Measurements from ENCODE around the gene EGFR. TPM values are rescaled to one million over a fixed set of nuclear protein-coding genes. Genes with fewer than 3 reads are reported as not detected.
A peak's percentile ranks its signal among the peaks of the same experiment; 100 is the strongest.

The EGFR gene
- total and polyA plus RNA-seq, 12 donors, result 7.0 to 111 (median 71.6) TPM

DNA sequence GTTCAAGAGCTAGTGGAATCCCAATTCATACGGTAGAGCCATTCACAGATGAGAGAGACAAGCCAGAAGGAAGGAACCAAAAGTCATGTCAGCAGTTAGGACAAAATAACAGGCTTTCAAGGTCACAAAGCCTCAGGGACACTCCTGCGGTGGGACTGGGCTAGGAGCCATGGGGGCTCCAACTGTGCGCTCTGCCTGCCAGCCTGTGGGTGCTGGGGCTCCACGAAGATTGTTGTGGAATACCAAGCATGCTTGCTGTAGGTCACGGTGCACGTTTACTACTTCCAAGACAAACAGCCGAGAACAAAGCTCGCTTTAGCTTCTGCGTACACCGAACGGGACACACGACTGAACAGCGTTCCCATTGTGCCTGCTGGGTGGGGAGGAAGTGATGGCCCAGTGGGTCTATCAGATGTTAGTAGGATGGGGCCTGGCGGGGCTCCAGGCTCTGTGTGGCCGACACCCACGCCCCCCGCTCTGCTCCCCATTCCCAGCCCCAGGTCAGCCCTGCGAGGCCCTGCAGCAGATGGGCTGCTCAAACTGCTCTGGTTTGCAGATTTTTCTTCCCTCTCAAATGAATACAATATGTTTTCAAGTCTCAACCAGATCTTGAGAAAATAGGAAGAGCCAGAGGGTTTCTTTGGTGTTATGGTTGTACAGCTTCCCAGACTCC lies 158.9 kb downstream of the EGFR start:
- intact Hi-C loops (cut with DNase I), result no loop called here

DNA sequence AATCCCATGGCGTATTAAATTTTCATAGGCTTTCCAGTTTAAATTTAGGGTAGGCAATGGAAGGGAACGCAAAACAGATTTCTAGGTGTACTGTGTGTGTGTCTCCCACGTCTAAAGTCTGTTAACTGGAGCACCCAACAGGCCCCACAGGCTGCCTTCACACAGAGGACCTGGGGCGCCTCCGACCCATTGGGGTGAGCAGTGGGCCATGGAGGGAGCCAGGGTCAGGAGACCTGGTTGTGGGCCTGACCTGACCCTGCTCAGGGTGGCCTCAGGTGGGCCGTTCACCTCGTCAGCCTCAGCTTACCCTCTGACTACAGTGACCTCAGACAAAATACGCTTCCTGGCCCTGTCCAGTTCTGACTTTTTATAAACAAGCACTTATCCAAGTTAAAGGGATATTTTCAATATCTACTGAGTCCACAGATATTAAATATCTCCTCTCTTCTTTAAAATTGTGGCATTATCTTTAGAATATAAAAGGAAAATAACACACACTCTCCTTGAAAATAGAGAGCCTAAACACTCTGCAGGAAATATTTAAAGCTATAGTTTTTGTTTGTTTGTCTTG lies 159.6 kb downstream of the EGFR start:
- no peaks in the 10 kb centered on the region for H3K9me3 ChIP-seq (replicated peaks in 1 of 3)
- DNase-seq, result no peak
- no peak overlapping the region for H3K4me3 ChIP-seq
- no peaks in the 10 kb centered on the region for H3K27me3 ChIP-seq
- WGBS, 4 donors, result 75 to 84% (median 79%) methylated on average over 8 of the region's 8 CpGs
- intact Hi-C loops (cut with DNase I), result no loop called here
- H3K36me3 ChIP-seq (replicated peaks in 1 of 2), result peaks cover 0 to 41% of the 10 kb centered on the region in 2 donors
- TF ChIP-seq, protein P1, sequence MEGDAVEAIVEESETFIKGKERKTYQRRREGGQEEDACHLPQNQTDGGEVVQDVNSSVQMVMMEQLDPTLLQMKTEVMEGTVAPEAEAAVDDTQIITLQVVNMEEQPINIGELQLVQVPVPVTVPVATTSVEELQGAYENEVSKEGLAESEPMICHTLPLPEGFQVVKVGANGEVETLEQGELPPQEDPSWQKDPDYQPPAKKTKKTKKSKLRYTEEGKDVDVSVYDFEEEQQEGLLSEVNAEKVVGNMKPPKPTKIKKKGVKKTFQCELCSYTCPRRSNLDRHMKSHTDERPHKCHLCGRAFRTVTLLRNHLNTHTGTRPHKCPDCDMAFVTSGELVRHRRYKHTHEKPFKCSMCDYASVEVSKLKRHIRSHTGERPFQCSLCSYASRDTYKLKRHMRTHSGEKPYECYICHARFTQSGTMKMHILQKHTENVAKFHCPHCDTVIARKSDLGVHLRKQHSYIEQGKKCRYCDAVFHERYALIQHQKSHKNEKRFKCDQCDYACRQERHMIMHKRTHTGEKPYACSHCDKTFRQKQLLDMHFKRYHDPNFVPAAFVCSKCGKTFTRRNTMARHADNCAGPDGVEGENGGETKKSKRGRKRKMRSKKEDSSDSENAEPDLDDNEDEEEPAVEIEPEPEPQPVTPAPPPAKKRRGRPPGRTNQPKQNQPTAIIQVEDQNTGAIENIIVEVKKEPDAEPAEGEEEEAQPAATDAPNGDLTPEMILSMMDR (IDR thresholded peaks at IDR 0.05), result no peak
- no peak for TF ChIP-seq POLR2A (IDR thresholded peaks at IDR 0.05)
- H3K4me1 ChIP-seq (replicated peaks in 1 of 2), result peaks cover 0 to 5% of the 10 kb centered on the region in 2 donors
- H3K27ac ChIP-seq, result peak overlapping the region in 2 of 5 donors; percentile 15 to 67

More for the DNA sequence above, 158.9 kb downstream of the EGFR start:
- no peak overlapping the region for H3K4me3 ChIP-seq
- no peak for DNase-seq
- H3K4me1 ChIP-seq (replicated peaks in 1 of 2), result peaks cover 0 to 5% of the 10 kb centered on the region in 2 donors
- no peaks in the 10 kb centered on the region for H3K27me3 ChIP-seq
- H3K9me3 ChIP-seq (replicated peaks in 1 of 3), result no peaks in the 10 kb centered on the region
- peak overlapping the region in 2 of 5 donors; percentile 15 to 67 for H3K27ac ChIP-seq
- no peak for TF ChIP-seq POLR2A (IDR thresholded peaks at IDR 0.05)
- TF ChIP-seq, protein P1 (IDR thresholded peaks at IDR 0.05), result no peak
- H3K36me3 ChIP-seq (replicated peaks in 1 of 2), result peaks cover 0 to 47% of the 10 kb centered on the region in 2 donors
- WGBS, 4 donors, result 54 to 80% (median 69%) methylated on average over 18 of the region's 18 CpGs

DNA sequence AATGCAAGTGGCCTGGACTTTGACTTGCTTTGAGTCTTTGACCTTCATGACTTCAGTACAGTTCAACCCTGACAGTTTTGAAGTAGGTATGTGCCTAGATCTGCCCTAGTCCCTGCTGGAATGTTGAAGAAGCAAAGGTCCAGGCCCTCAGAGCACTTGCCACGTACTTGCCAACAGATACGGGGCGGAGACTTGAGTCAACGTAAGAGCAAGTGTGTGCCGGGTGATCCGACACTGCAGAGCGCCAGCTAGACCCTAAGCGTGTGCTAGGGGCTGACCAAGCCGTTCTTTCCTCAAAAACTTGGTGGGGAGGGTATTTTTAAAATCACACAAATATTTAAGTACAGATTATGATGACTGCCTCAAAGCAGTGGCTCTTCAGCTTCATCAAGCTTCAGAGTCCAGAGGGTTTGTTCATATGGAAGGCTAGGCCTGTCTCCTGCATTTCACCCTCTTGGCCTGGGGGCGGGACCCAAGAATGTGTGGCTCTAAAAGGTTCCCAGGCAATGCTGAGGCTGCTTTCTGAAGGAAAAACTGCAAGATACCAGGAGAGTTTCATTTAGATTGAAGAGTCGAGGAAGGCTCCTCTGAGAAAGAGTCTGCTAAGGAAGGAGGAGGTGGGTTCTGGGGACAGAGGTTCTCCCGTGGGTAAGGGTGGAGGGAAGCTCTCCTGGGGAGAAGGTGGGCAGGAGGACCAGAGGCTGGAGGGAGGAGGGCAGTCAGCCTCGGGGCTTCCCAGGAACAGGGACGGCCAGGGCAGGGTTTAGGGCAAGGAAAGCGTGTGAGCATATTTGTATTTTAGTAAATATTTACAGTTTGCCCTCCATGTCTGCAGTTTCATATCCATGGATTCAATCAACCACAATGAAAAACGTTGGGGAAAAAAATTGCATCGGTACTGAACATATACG lies 160.3 kb downstream of the EGFR start:
- peak overlapping the region in 1 of 5 donors; percentile 6 for H3K27ac ChIP-seq
- no peak overlapping the region for H3K4me3 ChIP-seq
- no peaks in the 10 kb centered on the region for H3K9me3 ChIP-seq (replicated peaks in 1 of 3)
- DNase-seq, result no peak
- peaks cover 0 to 34% of the 10 kb centered on the region in 2 donors for H3K36me3 ChIP-seq (replicated peaks in 1 of 2)
- intact Hi-C loops (cut with DNase I), result no loop called here
- TF ChIP-seq, protein P1 (IDR thresholded peaks at IDR 0.05), result no peak
- TF ChIP-seq POLR2A (IDR thresholded peaks at IDR 0.05), result no peak
- peaks cover 0 to 5% of the 10 kb centered on the region in 2 donors for H3K4me1 ChIP-seq (replicated peaks in 1 of 2)
- no peaks in the 10 kb centered on the region for H3K27me3 ChIP-seq
- 79 to 81% (median 80%) methylated on average over 18 of the region's 18 CpGs for WGBS, 4 donors

All from adrenal gland (tissue), 12 donors.